Fibroblast of skin of left biceps (primary cell): ENCODE measurements around the gene AQP1.

ENCODE experiments used
- DNase-seq, 2 experiments: peaks; one replicate each; pipeline ENCODE4 v3.0.0-alpha.2; 2013; ENCODE audit warnings: low read depth in 2 of 2

AQP1 gene

DNA sequence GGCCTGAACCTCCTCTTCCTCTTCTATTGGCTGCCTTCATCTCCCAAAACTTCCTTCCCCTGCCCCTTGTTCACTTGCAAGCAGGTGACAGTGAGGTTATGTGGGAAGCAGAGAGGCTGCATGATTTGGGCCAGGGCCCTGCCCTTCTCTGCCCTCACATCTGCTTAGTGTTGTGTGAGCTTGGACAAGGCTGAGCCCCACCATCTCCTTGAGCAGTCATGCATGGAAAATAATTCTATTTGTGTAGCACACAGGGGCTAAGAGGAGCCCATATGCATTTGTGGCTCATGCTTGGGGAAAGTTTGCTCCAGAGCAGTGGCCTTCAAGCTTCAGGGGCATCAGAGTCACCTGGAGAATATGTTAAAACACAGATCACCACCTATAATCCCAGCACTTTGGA is 26.8 kb upstream of the AQP1 start:
- no peak for DNase-seq

DNA sequence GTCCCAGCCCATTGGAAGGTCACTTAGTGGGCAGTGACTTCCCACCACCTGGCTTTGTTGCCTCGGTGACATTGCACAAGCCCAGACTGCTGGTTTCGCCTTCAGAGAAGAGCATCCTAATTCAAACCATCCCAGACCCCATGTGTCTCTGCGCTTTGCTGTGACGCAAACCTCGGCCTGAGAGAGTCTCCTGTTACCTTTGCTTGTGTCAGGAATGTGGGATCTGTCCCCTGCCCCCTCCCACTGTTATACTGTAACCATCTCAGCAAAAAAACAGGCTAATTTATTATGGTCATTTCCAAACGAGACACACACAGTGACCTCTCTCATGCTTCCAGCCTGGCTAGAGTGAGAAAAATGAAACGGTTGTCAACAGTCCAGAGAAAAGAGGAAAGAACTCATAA is 25.0 kb upstream of the AQP1 start:
- peak; percentile 44 to 51 for DNase-seq

DNA sequence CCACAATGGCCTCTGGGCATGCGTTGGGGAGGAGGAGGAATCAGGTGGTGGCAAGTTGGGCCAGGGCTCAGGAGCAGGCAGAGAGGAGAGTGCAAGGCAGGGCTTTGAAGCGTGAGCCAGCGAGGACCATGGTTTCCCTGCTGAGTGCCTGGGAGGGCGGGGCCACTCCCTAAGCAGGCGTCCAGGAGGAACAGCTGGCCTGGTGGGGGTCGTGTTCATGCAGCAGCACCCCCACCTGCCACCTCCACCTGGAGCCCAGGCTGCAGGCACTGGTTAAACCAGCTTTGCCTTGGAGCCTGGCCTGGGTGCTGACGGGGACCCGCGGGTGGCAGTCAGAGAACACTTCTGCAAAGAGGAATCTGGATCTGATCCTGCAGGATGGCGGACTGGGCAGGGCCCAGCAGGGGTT is 24.2 kb upstream of the AQP1 start:
- no peak for DNase-seq

DNA sequence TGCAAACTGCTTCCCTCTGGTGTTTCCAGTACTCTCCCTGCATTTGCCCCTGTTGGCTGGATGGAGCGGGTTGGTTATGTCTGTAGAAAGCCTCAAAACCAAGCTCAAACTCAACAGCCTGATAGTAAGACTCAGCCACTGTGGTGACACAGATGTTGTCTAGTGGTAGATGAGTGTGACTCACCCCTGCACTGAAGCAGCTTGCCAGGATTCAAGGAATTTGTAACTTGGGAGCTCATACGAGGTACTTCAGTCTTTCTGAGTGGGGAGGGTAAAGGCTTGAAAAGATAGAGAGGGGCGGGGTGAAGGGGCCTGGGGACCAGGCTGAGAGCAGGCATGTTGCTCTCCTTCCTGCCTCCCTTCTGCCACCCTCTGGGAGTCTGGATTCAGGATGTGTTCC is 22.9 kb upstream of the AQP1 start:
- DNase-seq: peak; percentile 83

DNA sequence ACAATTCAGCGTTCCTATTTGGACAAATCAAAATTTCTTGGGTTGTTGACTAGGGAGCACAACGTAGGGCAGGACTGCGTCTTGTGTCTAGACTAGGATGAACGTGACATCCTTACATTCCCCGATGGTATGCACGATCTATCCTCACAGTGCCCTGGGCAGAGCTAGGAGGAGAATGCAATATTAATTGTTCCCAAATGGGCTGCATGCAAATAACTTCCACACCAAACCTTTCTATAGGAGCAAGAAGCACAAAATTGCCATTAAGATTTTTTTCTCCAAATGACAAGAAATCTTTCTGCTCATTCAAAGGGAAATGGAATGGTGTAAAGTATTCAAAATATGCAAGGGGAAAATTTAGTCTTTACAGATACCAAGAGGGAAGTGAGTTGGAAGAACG is 21.4 kb upstream of the AQP1 start:
- peak in 1 of 2 experiments; percentile 13 for DNase-seq

DNA sequence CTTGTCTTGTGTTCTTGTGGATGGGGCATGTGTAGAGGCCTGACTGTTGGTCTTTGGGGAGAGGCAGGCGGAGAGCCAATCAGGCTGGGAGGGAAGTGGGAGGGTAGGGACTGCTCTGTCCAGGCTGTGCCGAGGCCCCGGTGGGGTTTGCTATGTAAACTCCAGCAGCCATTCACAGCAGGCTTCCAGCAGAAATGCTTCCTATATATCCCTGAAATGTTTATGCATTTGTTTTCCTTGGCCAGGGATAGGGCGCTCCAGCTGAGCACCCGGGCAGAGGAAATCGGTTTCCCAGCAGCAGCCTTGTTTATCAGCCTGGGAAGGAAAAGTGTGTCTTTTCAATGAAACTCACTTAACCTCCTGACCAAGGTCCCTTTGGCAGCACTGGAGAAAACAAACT is 18.3 kb upstream of the AQP1 start:
- DNase-seq: no peak

DNA sequence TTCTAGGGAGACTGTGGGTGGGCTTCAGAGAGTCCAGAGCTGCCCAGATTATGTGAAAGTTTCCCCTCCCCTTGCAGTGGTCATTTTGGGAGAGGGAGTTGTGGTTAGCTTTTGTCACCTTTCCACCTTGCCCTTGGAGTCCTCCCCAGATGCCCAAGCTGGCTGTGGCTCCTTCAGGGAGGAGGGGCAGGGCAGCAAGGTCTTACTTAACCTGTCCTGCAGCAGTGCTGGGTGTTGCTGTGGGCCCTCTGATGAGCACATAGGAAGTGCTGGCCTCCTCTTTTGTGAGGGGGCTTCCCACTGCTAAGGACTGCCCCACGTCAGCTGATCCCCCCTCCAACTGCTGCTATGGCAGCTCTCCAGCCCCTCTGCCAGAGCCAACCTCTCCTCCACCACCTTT is 17.6 kb upstream of the AQP1 start:
- no peak for DNase-seq

DNA sequence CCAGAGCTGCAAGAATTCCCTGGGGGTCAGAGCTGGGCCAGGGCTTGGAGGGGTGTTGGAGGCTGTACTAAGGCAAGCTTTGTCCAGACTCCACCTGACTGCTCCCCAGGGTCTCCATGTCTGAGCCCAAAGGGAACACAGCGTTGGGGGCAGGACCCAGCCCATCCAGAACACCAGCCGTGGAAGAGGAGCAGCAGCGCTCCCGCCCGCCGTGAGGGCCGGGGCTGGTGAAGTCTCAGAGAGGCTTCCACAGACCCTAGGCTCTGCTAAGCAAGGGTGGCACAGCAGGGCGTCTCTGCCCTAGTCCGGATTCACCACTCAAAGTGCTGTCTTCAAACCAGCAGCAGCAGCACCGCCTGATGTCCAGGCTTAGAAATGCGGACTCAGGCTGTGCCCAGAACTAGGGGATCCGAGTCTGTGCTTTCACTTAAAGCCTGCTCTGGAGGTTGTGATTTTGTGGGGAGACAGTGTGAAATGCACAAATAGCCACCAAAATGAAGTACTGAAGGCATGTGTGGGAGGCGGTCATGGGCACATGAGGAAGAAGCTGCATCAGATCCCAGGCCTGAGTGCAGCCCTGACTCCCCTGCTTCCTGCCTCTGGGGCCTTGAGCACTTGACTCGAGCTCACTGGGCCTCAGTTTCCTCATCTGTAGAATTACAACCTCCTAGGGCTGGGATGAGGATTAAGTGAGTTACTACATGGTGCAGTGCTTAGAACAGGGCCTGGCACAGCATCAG is 16.6 kb upstream of the AQP1 start:
- no peak for DNase-seq

DNA sequence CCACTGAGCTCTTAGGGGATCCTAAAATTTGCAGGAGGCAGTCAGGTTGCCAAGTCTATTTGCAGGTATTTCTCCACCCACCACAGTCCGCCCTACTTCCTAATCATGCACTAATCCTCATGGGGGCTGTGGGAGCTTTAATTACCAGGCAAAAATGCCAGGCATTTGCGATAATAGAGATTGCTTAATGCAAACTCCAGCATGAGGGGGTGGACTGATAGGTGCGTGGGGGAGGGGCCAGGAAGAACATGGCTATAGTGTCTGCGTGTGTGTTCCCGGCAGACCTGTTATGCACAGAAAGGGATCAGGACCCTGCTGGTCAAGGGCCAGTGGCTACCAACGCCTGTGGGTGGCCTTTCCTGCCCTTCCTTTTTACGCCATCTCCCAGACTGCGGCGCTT is 15.6 kb upstream of the AQP1 start:
- DNase-seq: no peak

DNA sequence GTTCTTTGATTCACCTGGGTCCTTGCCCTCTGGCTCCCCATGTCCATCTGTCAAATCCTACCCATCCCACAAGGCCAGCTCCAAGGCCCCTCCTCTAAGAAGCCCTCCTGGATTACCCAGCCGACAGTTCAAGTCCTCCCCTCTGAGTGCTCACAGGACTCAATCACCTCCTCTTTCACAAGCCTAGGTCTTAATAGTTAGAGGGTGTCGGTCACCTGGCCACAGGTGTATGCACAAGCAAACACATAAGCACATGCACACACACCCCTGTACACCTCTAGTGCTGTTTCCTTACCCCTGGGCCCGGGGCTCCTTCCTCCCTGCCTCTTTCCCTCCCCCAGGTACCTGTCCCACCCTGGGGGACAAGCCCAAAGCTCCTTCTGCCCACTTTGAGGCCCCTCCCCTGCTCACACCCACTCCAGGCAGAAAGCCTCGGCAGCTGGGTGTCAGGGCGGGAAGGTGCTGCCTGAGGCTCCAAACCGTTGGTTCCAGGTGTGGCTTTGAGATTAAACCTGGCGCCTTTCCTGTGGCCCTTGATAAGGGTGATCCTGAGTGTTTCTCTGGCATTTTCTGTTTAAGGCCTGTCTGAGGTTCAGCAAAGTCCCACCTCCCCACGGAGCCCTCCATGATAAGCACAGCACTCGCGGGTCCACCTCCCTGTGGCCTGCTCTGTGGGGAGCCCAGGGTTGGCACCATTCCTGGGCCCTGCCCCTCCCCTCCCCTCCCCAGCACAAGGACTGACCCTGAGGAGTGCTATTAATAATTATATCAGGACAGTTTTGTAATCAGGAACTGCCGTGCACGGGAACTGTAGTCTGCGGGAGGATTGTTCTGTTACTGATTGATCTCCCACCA is 14.6 kb upstream of the AQP1 start:
- no peak for DNase-seq

DNA sequence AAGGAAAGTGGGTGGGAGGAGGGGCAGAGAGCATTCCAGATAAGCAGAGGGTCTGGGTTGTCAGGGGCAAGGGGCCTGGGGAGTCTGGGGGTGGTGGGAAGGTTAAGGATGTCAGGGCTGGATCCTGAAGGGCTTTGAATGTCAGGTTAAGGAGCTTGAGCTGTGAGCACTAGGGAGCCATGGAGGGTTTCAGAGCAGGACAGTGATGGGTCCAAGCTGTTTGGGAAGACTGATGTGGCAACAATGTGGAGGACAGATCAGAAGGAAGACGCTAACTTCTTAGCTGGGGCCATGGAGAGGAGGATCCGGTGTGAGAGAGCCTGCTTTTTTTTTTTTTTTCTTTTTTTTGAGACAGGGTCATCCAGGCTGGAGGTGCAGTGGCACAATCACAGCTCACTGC is 13.9 kb upstream of the AQP1 start:
- no peak for DNase-seq

DNA sequence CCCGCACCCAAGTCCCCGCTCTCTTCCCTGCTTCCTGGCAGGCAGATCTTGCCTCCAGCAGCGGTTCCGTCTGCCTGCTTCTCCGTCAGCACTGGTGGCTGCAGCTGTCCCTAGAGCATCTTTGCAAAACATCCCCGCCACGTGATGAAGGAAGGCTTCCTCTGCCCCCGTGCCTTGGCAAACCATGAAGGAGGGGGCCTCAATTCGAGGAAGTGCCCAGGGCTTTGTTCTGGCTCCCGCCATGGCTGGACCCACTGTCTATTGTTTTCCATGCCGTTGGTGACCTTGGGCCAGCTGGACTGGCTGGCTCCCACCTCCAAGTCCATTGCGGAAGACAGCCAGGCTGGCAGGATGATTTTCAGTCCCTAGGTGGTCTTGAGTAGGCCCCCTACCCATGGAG is 13.2 kb upstream of the AQP1 start:
- no peak for DNase-seq

DNA sequence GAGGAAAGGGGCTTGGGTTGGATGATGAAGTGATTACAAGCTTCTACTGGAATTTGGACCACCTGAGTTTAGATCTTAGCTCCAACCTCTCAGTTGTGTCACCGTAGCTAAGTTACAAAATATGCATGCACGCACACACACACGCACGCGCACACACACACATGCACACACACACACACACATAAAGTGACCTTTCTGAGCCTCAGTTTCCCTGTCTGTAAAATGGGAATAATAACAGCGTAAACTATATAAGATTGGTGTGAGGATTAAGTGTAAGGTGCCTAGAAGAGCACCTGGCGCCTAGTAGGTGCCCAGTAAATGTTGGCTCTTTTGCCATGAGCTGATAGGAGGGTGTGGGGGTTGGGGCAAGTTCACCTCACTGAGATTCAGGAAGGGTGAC is 12.6 kb upstream of the AQP1 start:
- DNase-seq: no peak

DNA sequence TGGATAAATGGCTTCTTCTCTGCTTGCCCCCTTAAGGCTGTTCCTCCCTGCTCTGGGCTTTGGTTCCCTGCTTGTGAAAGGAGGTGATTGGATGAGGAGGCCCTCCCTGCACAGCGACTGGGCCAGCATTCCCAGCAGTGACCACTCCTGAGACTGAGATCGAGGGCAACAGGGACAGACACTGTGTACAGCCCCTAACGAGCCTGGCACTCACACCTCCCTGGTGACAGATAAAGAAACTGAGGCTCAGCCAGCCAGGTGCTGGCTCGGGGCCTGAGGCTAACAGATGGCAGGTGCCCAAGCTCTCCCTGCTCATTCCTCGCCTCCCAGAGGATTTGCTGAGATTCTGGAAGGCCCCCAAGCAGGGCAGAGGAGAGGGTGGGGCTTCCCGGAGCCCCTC is 12.0 kb upstream of the AQP1 start:
- DNase-seq: no peak

DNA sequence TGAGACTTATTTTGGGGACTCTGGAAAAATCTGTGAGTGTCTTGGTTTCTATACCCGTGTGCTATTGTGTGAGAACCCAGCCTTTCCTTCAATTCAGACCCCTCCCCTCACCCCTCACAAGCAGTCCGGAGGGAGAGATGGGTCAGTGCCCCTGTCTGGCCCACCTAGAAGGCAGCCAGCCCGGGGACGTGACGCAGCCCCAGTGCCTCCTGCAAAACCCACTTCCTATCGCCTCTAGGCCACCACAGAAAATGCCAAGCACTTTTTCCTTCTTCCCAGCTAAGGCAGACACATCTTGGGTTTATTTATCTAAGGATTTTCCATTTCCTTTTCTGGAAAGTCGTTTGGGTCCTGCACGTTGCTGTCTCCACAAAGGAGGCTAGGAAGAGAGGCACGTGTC is 11.6 kb upstream of the AQP1 start:
- DNase-seq: no peak

DNA sequence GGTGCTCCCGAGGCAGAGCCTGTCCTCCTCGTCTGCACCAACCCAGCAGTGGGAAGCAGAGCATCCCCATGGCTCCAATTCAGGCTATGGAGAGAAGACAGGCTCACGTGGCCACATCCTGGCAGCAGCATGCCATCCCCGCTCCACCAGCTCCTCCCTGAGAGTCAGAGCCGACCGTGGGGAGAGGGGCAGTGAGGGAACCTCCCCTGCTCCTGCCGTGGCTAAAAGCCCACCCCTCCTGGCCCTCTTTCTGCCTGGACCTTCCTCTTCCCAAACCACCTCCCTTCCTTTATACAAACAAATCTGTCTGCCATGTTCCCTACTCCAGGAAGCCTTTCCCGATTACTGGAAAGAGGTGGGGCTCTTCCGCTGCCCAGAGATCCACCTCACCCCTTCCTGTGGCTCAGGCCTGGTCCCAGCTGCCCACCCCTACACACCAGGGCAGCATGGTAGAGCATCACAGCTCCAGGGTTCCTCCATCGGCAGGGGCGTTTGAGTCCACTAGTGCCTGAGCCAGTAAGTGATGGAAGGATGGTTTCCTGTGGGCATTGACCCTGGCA is 10.8 kb upstream of the AQP1 start:
- no peak for DNase-seq

DNA sequence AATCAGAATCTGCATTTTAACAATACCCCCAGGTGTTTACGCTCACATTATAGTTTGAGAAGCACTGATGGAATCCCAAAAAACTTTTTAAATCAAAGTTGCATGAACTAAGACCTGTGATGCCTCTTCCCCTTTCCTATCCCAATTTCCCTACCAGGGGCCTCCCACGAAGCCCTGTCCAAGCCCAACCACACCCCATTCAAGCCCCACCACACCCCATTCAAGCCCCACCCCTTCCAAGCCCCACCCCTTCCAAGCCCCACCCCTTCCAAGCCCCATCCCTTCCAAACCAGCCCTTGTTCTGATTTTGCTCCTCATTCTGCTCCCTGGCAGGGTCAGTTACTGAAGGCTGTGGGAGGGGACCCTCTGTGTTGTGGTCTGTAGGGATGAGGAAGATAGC is 9.8 kb upstream of the AQP1 start:
- no peak for DNase-seq

DNA sequence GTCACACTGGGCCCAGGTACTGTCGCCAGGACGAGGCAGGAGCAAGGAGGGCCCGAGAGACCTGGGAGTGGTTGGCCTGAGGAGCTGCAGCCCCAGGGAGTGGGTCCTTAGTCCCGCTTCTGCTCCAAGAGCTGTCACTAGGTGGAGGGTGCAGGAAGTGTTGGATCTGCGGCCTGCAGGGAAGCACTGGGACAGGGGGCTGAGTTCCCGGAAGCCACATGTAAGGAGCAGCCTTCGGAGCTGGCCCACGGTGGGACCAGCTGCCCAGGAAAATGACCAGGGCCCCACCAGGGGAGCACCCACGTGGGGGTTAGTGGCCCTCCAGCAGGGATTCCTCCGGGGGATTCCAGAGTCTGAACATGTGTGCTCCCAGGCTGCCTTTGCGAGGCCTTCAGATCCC is 9.2 kb upstream of the AQP1 start:
- DNase-seq: no peak

DNA sequence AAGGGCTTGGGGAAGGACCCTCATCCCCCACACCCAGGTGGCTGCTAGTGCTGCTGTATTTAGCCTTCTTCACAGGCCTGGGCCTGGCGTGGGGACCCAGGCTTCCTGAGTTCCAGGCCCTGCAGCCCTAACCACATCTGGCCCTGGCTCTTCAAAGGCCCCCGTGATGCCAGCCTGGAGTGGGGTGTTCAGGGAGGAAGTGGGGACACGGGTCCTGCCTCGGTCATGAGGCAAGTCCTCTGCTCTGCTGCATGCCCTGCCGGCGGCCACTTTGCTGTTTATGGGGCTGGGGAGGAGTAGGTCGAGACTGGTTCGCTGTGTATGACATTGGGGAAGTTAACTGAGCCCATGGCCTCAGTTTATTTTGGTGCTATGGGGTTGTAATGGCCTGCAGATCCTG is 8.5 kb upstream of the AQP1 start:
- DNase-seq: no peak

DNA sequence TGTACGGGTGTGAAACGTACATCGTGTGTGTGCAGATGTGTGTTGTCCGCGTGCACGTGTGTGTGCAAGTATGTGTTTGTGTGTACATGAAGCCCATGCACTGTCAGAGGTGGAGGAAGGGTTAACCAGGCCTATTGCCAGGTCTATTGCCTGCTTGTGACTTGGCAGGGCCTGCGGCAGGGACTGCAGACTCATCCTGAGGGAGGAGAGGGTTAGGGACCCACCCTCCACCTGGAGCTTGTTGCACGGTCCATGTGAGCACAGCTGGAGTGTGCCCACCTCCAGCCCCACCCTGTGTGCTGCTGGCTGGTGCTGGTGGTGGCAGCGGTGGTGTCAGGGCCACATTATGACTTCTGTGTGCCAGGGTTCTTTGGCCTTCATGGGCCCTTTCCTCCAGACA is 7.1 kb upstream of the AQP1 start:
- DNase-seq: no peak

DNA sequence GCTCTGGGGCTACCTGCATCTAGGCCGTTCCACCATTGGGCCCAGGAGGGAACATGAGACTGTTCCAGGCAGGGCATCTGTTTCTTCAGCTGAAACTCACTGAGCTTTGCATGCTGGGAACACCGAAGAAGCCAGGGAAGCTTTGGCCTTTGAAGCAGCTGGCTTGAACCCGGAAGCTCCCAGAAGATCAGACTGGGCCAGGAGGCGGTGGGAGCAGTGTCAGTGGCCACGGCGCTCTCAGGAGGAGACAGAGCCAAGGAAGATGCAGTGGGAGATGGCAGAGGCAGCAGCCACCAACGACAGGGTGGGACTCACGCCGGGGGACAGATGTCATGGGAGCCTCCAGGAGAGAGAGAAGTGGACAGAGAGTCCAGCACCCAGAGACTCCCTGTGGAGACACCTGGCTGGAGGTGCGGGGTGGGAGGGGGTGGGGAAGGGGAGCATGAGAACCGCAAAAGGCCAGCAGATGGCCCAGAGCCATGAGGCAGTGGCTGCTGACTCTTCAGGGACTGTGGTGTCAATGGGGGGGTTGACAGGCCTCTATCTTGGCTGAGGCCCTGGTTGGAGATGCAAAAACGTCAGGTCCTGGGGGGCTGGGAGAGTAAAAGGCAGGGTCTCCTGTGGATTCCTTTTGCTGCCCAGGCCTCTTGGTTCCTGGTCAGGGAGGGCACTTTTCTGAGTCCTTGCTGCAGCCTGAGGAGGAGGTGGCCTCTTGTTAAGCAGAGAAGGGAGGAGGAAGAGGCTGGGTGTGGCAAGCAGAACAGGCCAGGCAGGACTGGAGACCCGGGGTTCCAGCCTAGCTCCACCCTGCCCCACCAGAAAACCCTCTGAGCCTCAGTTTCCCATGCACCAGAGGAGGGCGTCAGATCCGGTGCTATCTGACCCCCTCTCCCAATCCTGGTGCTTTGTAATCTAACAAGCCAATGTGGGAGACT is 6.3 kb upstream of the AQP1 start:
- no peak for DNase-seq

DNA sequence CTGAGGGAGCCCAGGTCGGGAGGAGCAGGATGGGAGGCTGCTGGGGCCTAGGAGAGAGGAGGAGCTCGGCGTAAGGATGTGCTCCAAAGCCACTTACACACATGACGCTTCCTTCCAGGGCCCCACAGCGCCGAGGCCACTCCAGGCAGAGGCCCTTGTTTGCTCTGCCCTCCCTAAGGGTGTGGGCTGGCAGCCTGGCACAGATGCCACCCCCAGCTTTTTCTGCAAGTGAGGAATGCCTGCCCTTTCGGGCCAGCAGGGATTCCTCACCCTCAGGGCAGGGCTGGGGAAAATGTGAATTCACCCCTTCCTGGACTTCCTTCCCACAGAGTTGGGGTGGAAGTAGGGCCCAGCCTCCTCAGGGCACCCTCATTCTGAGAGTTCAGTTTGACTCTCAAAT is 5.6 kb upstream of the AQP1 start:
- DNase-seq: no peak
